NCI-H2107 treated with DMSO at 0.1 percent for 48 hours (cell line): Measurements from ENCODE around the gene BRWD1.
"Not testable (repeated sequence)": the region's sequence is repeated elsewhere in the genome, so short reads cannot be mapped to it uniquely, and the experiment has no call there.

Experiments
- DNase-seq: peaks from one replicate; lab custom pipeline; 2025; ENCODE audit not compliant: unreplicated experiment; lab: John Stamatoyannopoulos, UW

The BRWD1 gene

DNA sequence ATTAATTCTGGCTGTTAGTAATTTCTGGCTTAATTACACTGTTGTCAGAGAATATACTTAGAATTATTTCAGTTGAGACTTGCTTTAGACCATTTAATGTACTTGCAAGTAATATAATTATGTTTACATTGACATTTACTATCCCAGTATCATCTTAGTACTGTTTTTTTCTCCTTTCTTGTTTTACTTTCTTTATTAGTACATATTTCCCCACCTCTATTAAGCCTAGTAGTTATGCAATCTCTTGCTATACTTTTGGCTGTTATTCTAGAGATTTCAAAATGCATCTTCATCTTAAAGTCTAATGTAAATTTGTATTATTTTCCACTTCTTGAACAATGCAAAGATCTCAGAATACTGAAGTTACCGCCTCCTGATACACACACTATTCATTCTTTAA lies 24.4 kb downstream of the BRWD1 start:
- DNase-seq, result no peak

- DNase-seq, result no peak
These were observed 30.5 kb downstream of the BRWD1 start for GRCh38 chr21:39282911-39283310.

DNA sequence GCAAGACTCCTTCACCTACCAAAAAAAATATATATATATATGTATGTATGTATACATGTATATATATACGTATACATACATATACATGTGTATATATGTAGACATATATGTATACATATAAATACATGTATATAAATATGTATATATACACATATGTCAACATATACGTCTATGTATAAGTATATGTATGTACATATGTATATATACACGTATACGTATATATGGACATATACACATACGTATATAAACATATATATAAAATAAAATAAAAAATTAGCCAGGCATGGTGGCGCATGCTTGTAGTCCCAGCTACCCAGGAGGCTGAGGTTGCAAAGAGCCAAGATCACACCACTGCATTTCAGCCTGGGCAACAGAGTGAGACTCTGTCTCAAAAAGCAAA lies 31.6 kb downstream of the BRWD1 start:
- no peak for DNase-seq

DNA sequence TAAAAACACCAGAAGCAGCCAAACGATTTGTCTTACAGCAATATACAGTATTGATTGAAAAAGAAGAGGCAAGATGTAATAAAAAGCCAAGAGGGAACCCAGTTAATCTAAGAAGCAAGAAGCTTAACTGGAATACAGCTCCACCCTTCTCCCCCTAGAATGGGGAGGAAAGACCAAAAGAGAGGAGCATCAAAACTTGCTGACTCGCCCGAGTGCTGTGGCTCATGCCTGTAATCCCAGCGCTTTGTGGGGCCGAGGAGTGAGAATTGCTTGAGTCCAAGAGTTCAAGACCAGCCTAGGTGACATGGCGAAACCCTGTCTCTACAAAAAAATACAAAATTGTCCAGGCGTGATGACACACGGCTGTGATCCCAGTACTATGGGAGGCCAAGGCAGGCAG lies 32.2 kb downstream of the BRWD1 start:
- DNase-seq, result no peak

DNA sequence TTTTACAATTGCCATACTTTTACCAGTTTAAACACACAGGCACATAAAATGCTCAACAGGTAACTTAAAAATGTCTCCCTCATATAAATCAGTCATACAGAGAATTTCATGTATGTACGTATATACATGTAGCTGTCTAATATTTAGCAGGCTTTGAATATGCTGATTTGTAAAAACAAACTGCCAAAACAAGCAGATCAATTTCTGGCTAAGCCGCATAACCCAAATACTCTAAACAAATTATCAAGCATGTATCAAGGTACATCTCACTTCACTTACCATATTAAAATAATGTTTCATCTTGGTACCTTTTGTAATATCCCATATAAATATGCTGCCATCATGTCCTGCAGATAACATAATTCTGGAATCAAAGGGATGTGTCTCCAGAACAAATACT lies 43.8 kb downstream of the BRWD1 start:
- no peak for DNase-seq

GRCh38 chr21:39265603-39266002 lies 47.8 kb downstream of the BRWD1 start:
- no peak for DNase-seq

DNA sequence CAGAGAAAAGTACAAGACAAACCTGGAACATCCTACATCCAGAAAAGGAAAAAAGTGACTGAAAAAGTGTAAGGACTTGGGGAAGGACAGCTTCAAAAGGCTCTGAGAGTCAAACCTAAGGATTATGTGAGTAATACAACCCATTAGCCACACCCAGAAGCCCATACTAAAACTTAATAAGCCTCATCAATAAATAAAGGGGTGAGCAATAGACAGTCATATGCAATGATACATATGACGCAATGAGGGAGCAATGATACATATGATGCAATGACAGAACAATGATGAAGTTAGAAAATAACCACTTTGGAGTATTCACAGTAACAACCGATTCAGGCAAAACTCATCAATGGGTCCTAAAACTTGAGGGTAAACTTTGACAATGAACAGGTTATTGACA lies 50.1 kb downstream of the BRWD1 start:
- no peak for DNase-seq

- peak; percentile 79 for DNase-seq
These were observed 55.2 kb downstream of the BRWD1 start for GRCh38 chr21:39258207-39258606.

GRCh38 chr21:39251326-39251725 lies 62.1 kb downstream of the BRWD1 start:
- no peak for DNase-seq

- no peak for DNase-seq
These were observed 75.2 kb downstream of the BRWD1 start for GRCh38 chr21:39238275-39238674.

DNA sequence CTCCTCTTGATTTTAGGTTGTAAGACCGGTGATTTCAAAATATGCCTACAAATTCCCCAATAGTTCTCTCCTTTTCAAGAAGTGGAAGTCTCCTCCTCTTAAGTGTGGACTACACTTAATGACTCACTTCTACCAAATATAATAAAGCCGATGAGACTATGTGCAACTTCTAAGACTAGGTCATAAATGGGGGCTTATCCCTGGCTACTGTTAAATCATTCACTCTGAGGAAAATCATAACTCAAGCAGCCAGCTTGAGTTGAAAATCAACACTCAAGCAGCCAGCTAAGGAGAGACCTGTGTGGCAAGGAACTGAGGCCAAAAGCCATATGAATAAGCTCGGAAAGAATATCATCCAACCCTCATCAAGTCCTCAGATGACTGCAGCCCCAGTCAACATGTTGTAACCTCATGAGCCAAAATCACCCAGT lies 80.6 kb downstream of the BRWD1 start:
- no peak for DNase-seq

GRCh38 chr21:39224930-39225329 lies 88.5 kb downstream of the BRWD1 start:
- DNase-seq, result no peak

GRCh38 chr21:39221997-39222486 lies 91.4 kb downstream of the BRWD1 start:
- DNase-seq, result no peak

DNA sequence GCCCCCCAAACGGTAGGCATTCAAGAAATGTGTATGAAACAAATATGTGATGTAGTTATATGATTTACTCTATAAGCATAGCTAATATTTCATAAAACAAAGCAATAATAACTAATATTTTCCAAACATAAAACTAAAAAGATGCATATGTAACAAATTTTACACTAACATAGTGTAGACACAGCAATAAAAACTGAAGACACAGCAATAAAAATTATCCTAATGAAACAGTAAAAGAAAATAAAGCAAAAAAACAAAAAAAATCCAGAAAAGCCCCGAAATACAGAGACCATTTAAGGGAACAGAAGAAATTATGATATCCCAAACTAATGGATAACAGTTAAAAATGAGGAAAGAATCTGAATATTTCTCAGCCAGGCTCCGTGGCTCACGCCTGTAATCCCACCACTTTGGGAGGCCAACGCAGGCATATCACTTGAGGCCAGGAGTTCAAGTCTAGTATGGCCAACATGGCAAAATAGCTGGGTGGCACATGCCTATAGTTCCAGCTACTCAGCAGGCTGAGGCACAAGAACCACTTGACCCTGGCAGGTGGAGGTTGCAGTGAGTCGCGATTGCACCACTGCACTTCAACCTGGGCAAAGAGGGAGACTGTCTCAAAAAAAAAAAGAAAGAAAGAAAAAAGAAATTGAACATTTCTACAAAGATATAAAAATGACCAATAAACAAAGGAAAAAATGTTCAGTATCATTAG lies 92.0 kb downstream of the BRWD1 start:
- DNase-seq, result no peak

- DNase-seq, result not testable (repeated sequence)
These were observed 92.6 kb downstream of the BRWD1 start for GRCh38 chr21:39220875-39221274.

- DNase-seq, result no peak
These were observed 93.3 kb downstream of the BRWD1 start for GRCh38 chr21:39220150-39220549.

DNA sequence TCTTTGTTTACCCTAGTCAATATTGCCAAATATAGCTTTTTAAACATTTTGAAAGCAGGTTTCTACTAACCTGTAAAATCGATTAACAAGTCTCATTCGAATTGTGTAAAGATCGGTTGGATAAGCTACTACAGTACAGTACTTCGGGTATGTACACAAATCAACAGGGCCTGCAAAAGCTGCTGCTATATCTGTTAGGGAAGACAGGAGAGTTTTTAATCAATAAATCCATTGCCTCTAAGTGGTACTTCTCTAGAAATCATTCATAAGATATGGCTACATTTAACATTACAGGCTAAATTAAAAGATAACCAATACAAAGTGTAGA lies 95.4 kb downstream of the BRWD1 start:
- DNase-seq, result no peak

- DNase-seq, result no peak
These were observed 95.9 kb downstream of the BRWD1 start for GRCh38 chr21:39217356-39218081.

GRCh38 chr21:39216290-39216689 lies 97.1 kb downstream of the BRWD1 start:
- no peak for DNase-seq

DNA sequence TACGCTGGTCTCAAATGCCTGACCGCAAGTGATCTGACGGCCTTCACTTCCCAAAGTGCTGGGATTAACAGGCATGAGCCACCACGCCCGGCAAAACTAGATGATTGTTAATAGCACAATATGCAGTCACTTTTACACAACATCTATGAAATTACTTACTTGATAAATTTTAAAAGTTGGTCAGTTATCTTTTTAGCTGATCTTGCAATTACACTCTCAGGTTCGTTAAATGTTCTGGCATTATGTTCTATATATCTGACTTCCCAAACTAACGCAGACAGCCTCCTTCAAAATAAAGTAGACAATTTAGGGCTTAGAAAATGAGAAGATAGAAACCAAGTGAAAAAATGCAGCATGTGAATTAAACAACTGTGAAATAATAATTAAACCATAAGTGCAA lies 98.4 kb downstream of the BRWD1 start:
- DNase-seq, result no peak

DNA sequence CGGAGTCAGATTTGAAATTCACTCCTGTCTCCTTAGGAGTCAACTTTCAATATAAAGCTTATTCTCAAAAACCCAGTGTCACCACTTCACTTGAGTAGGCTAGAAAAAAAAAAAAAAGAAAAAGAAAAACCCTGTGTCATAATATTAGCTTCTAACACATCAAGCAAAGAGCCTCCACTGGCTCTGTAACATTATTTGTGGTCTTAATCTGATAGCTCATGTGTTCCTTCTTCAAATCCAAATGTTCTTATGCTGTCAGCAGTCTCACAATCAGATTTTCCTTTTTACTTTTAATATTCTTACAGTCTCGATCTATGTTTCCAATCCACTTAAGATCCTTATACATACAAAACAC lies 104.1 kb downstream of the BRWD1 start:
- DNase-seq, result no peak

DNA sequence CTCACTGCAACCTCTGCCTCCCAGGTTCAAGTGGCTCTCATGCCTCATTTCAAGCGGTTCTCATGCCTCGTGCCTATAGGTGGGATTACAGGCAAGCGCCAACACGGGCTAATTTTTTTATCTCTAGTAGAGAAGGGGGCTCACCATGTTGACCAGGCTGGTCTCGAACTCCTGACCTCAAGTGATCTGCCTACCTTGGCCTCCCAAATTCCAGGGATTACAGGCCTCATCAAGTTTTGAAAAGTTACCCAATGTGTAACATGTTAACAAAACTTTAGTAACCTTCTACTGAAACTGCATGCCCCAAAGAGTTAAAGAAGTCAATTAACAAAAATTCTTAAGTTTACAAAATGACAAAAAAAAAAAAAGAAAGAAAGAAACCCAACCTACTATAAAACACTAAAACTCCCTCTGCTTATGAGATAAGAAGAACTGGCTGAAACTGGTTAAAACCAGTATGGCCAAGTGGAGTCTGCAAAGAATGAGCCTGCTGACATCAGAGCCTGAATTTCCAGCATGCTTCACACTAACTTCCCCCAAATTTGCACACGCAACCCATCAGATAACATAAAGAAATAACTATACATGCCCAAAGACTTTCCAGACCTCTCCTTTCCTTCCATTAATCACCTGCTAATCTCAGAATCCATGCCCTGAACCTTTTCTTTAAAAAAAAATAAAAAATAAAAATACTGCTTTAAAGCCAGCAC lies 104.7 kb downstream of the BRWD1 start:
- no peak for DNase-seq
